Measurements from ENCODE around the gene SERPINA4. TPM values are rescaled to one million over a fixed set of nuclear protein-coding genes. Genes with fewer than 3 reads are reported as not detected.
A peak's percentile ranks its signal among the peaks of the same experiment; 100 is the strongest.

The SERPINA4 gene
- total RNA-seq, 1 donor from 2014 or later: not detected

GRCh38 chr14:94543449-94544124 lies 17.7 kb upstream of the SERPINA4 start:
- TF ChIP-seq EZH2 (IDR thresholded peaks at IDR 0.05; ENCODE audit: insufficient read depth, low read length): no peak
- no peak for TF ChIP-seq CTCF (IDR thresholded peaks at IDR 0.05; ENCODE audit: insufficient read depth, low read depth, low read length)
- Histone ChIP-seq H3K27me3 (ENCODE audit: insufficient read depth, low read length) (no peaks in the 10 kb centered on the region), H3K4me2 (ENCODE audit: low read length) (no peak overlapping the region), H3K27ac (ENCODE audit: low read depth, low read length) (no peak overlapping the region), H2AFZ (ENCODE audit: low read depth, low read length) (peak overlapping the region; percentile 30), H3K9ac (ENCODE audit: low read length) (no peak overlapping the region), H3K36me3 (ENCODE audit: insufficient read depth, low read length) (no peaks in the 10 kb centered on the region), H3K9me3 (ENCODE audit: insufficient read depth, low read depth, low read length) (no peaks in the 10 kb centered on the region), H3K4me1 (ENCODE audit: insufficient read depth, low read length) (peaks cover 15% of the 10 kb centered on the region), H3K79me2 (ENCODE audit: insufficient read depth, low read length) (no peaks in the 10 kb centered on the region), H3K4me3 (ENCODE audit: insufficient read depth, low read depth, low read length) (no peak overlapping the region), H4K20me1 (ENCODE audit: insufficient read depth, low read length) (no peaks in the 10 kb centered on the region)
- no peak for FAIRE-seq
- H3K27ac Mint-ChIP-seq (ENCODE audit: unreplicated experiment): no peak overlapping the region
- H3K4me3 Mint-ChIP-seq (ENCODE audit: unreplicated experiment): no peak overlapping the region
- H3K27me3 Mint-ChIP-seq (ENCODE audit: low read depth, unreplicated experiment): peaks cover 16% of the 10 kb centered on the region
- no peaks in the 10 kb centered on the region for H3K36me3 Mint-ChIP-seq (ENCODE audit: low read depth, unreplicated experiment)
- H3K4me1 Mint-ChIP-seq (ENCODE audit: low read depth, unreplicated experiment): peaks cover 13% of the 10 kb centered on the region
- H3K9me3 Mint-ChIP-seq (ENCODE audit: unreplicated experiment): peaks cover 14% of the 10 kb centered on the region
- DNase-seq (ENCODE audit: low read depth): no peak

- Histone ChIP-seq H3K36me3 (ENCODE audit: insufficient read depth, low read length) (no peaks in the 10 kb centered on the region), H3K9me3 (ENCODE audit: insufficient read depth, low read depth, low read length) (no peaks in the 10 kb centered on the region), H3K9ac (ENCODE audit: low read length) (no peak overlapping the region), H3K4me1 (ENCODE audit: insufficient read depth, low read length) (peaks cover 14% of the 10 kb centered on the region), H3K27me3 (ENCODE audit: insufficient read depth, low read length) (no peaks in the 10 kb centered on the region), H3K79me2 (ENCODE audit: insufficient read depth, low read length) (no peaks in the 10 kb centered on the region), H2AFZ (ENCODE audit: low read depth, low read length) (no peak overlapping the region), H3K4me3 (ENCODE audit: insufficient read depth, low read depth, low read length) (no peak overlapping the region), H4K20me1 (ENCODE audit: insufficient read depth, low read length) (no peaks in the 10 kb centered on the region), H3K27ac (ENCODE audit: low read depth, low read length) (peak overlapping the region; percentile 5), H3K4me2 (ENCODE audit: low read length) (no peak overlapping the region)
- Mint-ChIP-seq H3K27me3 (ENCODE audit: low read depth, unreplicated experiment) (peaks cover 17% of the 10 kb centered on the region), H3K4me3 (ENCODE audit: unreplicated experiment) (no peak overlapping the region), H3K27ac (ENCODE audit: unreplicated experiment) (no peak overlapping the region), H3K4me1 (ENCODE audit: low read depth, unreplicated experiment) (peaks cover 12% of the 10 kb centered on the region), H3K9me3 (ENCODE audit: unreplicated experiment) (peaks cover 15% of the 10 kb centered on the region), H3K36me3 (ENCODE audit: low read depth, unreplicated experiment) (no peaks in the 10 kb centered on the region)
- TF ChIP-seq CTCF (IDR thresholded peaks at IDR 0.05; ENCODE audit: insufficient read depth, low read depth, low read length): no peak
- no peak for TF ChIP-seq EZH2 (IDR thresholded peaks at IDR 0.05; ENCODE audit: insufficient read depth, low read length)
- DNase-seq (ENCODE audit: low read depth): no peak
- FAIRE-seq: no peak
Measured at GRCh38 chr14:94544726-94545125, 16.5 kb upstream of the SERPINA4 start.

GRCh38 chr14:94545131-94545841 lies 16.0 kb upstream of the SERPINA4 start:
- Mint-ChIP-seq H3K36me3 (ENCODE audit: low read depth, unreplicated experiment) (no peaks in the 10 kb centered on the region), H3K27ac (ENCODE audit: unreplicated experiment) (no peak overlapping the region), H3K4me3 (ENCODE audit: unreplicated experiment) (no peak overlapping the region), H3K27me3 (ENCODE audit: low read depth, unreplicated experiment) (peaks cover 17% of the 10 kb centered on the region), H3K9me3 (ENCODE audit: unreplicated experiment) (peaks cover 15% of the 10 kb centered on the region), H3K4me1 (ENCODE audit: low read depth, unreplicated experiment) (peaks cover 7% of the 10 kb centered on the region)
- DNase-seq (ENCODE audit: low read depth) (peak; percentile 23), FAIRE-seq (no peak)
- no peaks in the 10 kb centered on the region for H3K36me3 ChIP-seq (ENCODE audit: insufficient read depth, low read length)
- no peak overlapping the region for H2AFZ ChIP-seq (ENCODE audit: low read depth, low read length)
- TF ChIP-seq EZH2 (IDR thresholded peaks at IDR 0.05; ENCODE audit: insufficient read depth, low read length) (no peak), CTCF (IDR thresholded peaks at IDR 0.05; ENCODE audit: insufficient read depth, low read depth, low read length) (no peak)
- no peaks in the 10 kb centered on the region for H3K9me3 ChIP-seq (ENCODE audit: insufficient read depth, low read depth, low read length)
- H3K9ac ChIP-seq (ENCODE audit: low read length): no peak overlapping the region
- H3K27me3 ChIP-seq (ENCODE audit: insufficient read depth, low read length): no peaks in the 10 kb centered on the region
- H3K79me2 ChIP-seq (ENCODE audit: insufficient read depth, low read length): no peaks in the 10 kb centered on the region
- H3K4me2 ChIP-seq (ENCODE audit: low read length): no peak overlapping the region
- no peak overlapping the region for H3K4me3 ChIP-seq (ENCODE audit: insufficient read depth, low read depth, low read length)
- no peaks in the 10 kb centered on the region for H4K20me1 ChIP-seq (ENCODE audit: insufficient read depth, low read length)
- peak overlapping the region; percentile 5 for H3K27ac ChIP-seq (ENCODE audit: low read depth, low read length)
- peaks cover 9% of the 10 kb centered on the region for H3K4me1 ChIP-seq (ENCODE audit: insufficient read depth, low read length)

Measured in astrocyte (in vitro differentiated cells and primary cell).